ENCODE data around the gene MYH15. TPM values are rescaled to one million over a fixed set of nuclear protein-coding genes. Genes with fewer than 3 reads are reported as not detected.
"Not testable (repeated sequence)": the region's sequence is repeated elsewhere in the genome, so short reads cannot be mapped to it uniquely, and the experiment has no call there.

MYH15 gene
- total RNA-seq, 1 experiment from 2014 or later: 7.3 TPM

- no peak for DNase-seq (ENCODE audit: low read depth)
These were observed 118.3 kb downstream of the MYH15 start for GRCh38 chr3:108391917-108392593.

GRCh38 chr3:108389372-108389771, 121.0 kb downstream of the MYH15 start:
- no peak for DNase-seq (ENCODE audit: low read depth)

- DNase-seq (ENCODE audit: low read depth): no peak
These were observed 122.0 kb downstream of the MYH15 start for GRCh38 chr3:108388136-108389132.

GRCh38 chr3:108387063-108387462, 123.3 kb downstream of the MYH15 start:
- DNase-seq (ENCODE audit: low read depth): no peak

- no peak for DNase-seq (ENCODE audit: low read depth)
These were observed 127.1 kb downstream of the MYH15 start for GRCh38 chr3:108383306-108383705.

GRCh38 chr3:108381529-108382140, 128.8 kb downstream of the MYH15 start:
- no peak for DNase-seq (ENCODE audit: low read depth)

GRCh38 chr3:108380128-108380795, 130.1 kb downstream of the MYH15 start:
- no peak for DNase-seq (ENCODE audit: low read depth)

GRCh38 chr3:108378952-108379342, 131.4 kb downstream of the MYH15 start:
- DNase-seq (ENCODE audit: low read depth): not testable (repeated sequence)

- DNase-seq (ENCODE audit: low read depth): no peak
These were observed 132.0 kb downstream of the MYH15 start for GRCh38 chr3:108378153-108378951.

- no peak for DNase-seq (ENCODE audit: low read depth)
These were observed 133.0 kb downstream of the MYH15 start for GRCh38 chr3:108377384-108377783.

GRCh38 chr3:108376026-108376425, 134.4 kb downstream of the MYH15 start:
- DNase-seq (ENCODE audit: low read depth): no peak

GRCh38 chr3:108359011-108359410, 151.4 kb downstream of the MYH15 start:
- DNase-seq (ENCODE audit: low read depth): no peak

GRCh38 chr3:108357042-108357441, 153.4 kb downstream of the MYH15 start:
- DNase-seq (ENCODE audit: low read depth): no peak

- DNase-seq (ENCODE audit: low read depth): no peak
These were observed 155.8 kb downstream of the MYH15 start for GRCh38 chr3:108354562-108354961.

- no peak for DNase-seq (ENCODE audit: low read depth)
These were observed 158.2 kb downstream of the MYH15 start for GRCh38 chr3:108352176-108352575.

- no peak for DNase-seq (ENCODE audit: low read depth)
These were observed 163.8 kb downstream of the MYH15 start for GRCh38 chr3:108346301-108347227.

GRCh38 chr3:108345492-108346205, 164.7 kb downstream of the MYH15 start:
- peak; percentile 56 for DNase-seq (ENCODE audit: low read depth)

- no peak for DNase-seq (ENCODE audit: low read depth)
These were observed 166.9 kb downstream of the MYH15 start for GRCh38 chr3:108343491-108343890.
